Body of pancreas (tissue), 4 donors: ENCODE data around the gene STK40. TPM values are rescaled to one million over a fixed set of nuclear protein-coding genes. Genes with fewer than 3 reads are reported as not detected.

Experiments
- ATAC-seq: fragments of 150-250 bp; one replicate; pipeline ENCODE4 v1.9.1; 2016
- DNase-seq, 4 donors: peaks; one replicate each; pipeline ENCODE4 v3.0.0-alpha.2; 2019
- H3K27ac ChIP-seq, 4 donors: fragments of 200-600 bp; sonication (generic); 1 replicate in 3 of 4; 2 replicates in 1 of 4; pipeline versions ENCODE4 v1.5.1 to v1.6.1; 2016 to 2019; ENCODE audit warnings: mild to moderate bottlenecking in 1 of 4, mixed read lengths in 1 of 4, moderate library complexity in 1 of 4
- H3K27me3 ChIP-seq, 2 donors: fragments of 200-600 bp; sonication (generic); one replicate each; pipeline ENCODE4 v1.6.0; 2016; ENCODE audit warnings: mild to moderate bottlenecking in 1 of 2
- H3K36me3 ChIP-seq, 2 donors: fragments of 200-600 bp; sonication (generic); replicated peaks in 1 of 2; 2 replicates each; pipeline ENCODE4 v1.5.1; 2016; ENCODE audit warnings: low read depth in 2 of 2; ENCODE audit not compliant: insufficient read depth in 1 of 2
- H3K4me1 ChIP-seq: fragments of 200-600 bp; sonication (generic); one replicate; pipeline ENCODE4 v1.6.0; 2016
- H3K4me3 ChIP-seq, 2 donors: fragments of 200-600 bp; sonication (generic); 1 replicate in 1 of 2; 2 replicates in 1 of 2; pipeline ENCODE4 v1.5.1; 2016 to 2019
- H3K9me3 ChIP-seq, 3 donors: fragments of 200-600 bp; sonication (generic); 1 replicate in 2 of 3; 2 replicates in 1 of 3; pipeline ENCODE4 v1.5.1; 2016
- POLR2A ChIP-seq, 3 donors: fragments of 450-650 bp; IDR thresholded peaks; one replicate each; pipeline ENCODE4 v1.6.1; 2016; ENCODE audit warnings: antibody characterized with exemption in 3 of 3, mild to moderate bottlenecking in 2 of 3
- WGBS, 2 donors: methylation state at CpG; one replicate each; pipeline ENCODE4 v1.1.5; 2017; 5-methylcytosine and 5-hydroxymethylcytosine counted together
- intact Hi-C: fragments of 100-400 bp; cut with DNase I; formaldehyde crosslinking; loops from one replicate; pipeline ENCODE4 v1.15.1; 2023
- total RNA-seq, 2 donors: library from RNA; depleted of rRNA; stranded (reverse); fragments of >200 nt; gene quantifications; one replicate each; pipeline ENCODE4 v1.1.0, GENCODE V29; 2016
- TF ChIP-seq, protein P1 (sequence below), 7 experiments: fragments of 450-650 bp in 4 of 7; fragments of 200-600 bp in 3 of 7; sonication (generic) in 3 of 7; IDR thresholded peaks; one replicate each; pipeline ENCODE4 v1.5.1; 2016 to 2019; ENCODE audit warnings: antibody characterized with exemption in 7 of 7

The STK40 gene
- total RNA-seq, 2 donors from 2014 or later: 25.2 to 30.3 TPM

DNA sequence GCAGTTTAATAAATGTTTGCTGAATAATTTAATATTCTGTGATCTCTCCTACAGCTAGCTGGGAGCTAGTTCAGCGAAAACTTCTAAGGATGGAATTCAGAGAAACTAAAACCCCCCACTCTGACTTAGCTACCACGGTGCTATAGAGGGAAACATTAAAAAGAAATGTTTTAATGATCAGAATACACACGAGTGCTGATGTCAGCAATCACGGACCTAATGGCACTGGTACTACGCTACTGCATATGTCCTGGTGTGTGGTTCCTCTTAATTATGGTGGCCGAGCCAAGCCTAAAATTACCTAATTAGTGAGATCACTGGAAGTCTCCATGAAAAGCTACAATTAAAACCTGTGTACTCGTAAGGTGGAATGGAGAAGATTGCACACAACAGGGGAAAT, 35.9 kb upstream of the STK40 start:
- no peaks in the 10 kb centered on the region for H3K4me1 ChIP-seq
- H3K27me3 ChIP-seq: no peaks in the 10 kb centered on the region
- no peaks in the 10 kb centered on the region for H3K9me3 ChIP-seq
- no peak overlapping the region for H3K27ac ChIP-seq
- H3K4me3 ChIP-seq: no peak overlapping the region
- WGBS, 2 donors: 72 to 78% methylated on average over 7 of the region's 7 CpGs
- H3K36me3 ChIP-seq: no peaks in the 10 kb centered on the region
- TF ChIP-seq, protein P1, sequence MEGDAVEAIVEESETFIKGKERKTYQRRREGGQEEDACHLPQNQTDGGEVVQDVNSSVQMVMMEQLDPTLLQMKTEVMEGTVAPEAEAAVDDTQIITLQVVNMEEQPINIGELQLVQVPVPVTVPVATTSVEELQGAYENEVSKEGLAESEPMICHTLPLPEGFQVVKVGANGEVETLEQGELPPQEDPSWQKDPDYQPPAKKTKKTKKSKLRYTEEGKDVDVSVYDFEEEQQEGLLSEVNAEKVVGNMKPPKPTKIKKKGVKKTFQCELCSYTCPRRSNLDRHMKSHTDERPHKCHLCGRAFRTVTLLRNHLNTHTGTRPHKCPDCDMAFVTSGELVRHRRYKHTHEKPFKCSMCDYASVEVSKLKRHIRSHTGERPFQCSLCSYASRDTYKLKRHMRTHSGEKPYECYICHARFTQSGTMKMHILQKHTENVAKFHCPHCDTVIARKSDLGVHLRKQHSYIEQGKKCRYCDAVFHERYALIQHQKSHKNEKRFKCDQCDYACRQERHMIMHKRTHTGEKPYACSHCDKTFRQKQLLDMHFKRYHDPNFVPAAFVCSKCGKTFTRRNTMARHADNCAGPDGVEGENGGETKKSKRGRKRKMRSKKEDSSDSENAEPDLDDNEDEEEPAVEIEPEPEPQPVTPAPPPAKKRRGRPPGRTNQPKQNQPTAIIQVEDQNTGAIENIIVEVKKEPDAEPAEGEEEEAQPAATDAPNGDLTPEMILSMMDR (IDR thresholded peaks at IDR 0.05): no peak
- intact Hi-C loops: no loop called here
- ATAC-seq (no peak), DNase-seq (no peak)

DNA sequence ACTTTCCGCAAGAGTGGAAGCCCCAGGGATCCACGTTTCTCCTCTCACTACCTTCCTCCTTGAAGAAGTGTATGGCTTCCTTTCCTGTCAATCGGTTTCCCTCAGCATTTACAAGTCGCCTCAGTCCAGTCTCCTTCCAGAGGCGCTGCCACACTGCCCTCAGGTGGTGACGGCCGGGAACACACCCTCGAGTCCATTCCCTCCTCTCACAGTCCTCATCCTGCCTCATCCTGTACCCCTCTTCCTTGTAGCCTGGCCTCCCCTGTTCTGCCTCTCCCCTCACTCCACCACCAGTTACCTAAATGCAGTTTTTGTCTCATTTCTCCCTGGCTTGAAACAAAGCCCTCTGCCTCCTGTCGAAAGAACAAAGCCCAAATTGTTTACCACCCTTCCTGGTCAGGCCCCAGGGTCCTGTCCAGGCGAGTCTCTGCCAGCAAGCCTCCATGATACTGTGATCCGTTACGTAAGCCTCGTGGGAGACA, 35.2 kb upstream of the STK40 start:
- DNase-seq (peak; percentile 85 to 89 (median 88)), ATAC-seq (peak; percentile 94)
- 9 to 12% methylated on average over 13 of the region's 13 CpGs for WGBS, 2 donors
- Histone ChIP-seq H3K9me3 (no peaks in the 10 kb centered on the region), H3K27me3 (no peaks in the 10 kb centered on the region), H3K4me1 (no peaks in the 10 kb centered on the region), H3K36me3 (no peaks in the 10 kb centered on the region), H3K27ac (no peak overlapping the region), H3K4me3 (no peak overlapping the region)
- TF ChIP-seq, protein P1 (IDR thresholded peaks at IDR 0.05): peak; percentile 72 to 96 (median 90)
- no peak for TF ChIP-seq POLR2A (IDR thresholded peaks at IDR 0.05)
- intact Hi-C loops: no loop called here

DNA sequence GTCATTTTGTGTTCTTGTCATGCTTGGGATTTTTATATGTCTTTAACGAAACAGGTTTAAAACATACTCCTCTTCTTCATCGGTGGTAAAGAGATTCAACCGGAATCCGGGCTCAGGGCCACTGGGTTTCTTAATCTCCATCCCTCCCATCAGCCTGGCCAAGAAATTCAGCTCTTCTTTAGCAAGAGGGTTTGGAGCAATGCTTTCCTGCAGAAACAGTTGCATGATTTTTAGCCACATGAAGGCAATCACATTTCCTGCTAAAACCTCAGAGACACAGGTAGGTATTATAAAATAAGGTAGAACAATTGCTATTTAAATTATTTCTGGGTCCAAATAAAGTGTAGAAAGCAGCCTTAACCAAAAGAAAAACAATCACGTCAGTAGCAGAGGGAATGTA, 34.7 kb upstream of the STK40 start:
- intact Hi-C loops: no loop called here
- H3K4me1 ChIP-seq: no peaks in the 10 kb centered on the region
- no peak for TF ChIP-seq POLR2A (IDR thresholded peaks at IDR 0.05)
- TF ChIP-seq, protein P1 (IDR thresholded peaks at IDR 0.05): no peak
- ATAC-seq: no peak
- no peaks in the 10 kb centered on the region for H3K9me3 ChIP-seq
- H3K27me3 ChIP-seq: no peaks in the 10 kb centered on the region
- H3K36me3 ChIP-seq: no peaks in the 10 kb centered on the region
- DNase-seq: peak in 1 of 4 donors; percentile 10
- H3K4me3 ChIP-seq: no peak overlapping the region
- 32 to 38% methylated on average over 5 of the region's 5 CpGs for WGBS, 2 donors
- H3K27ac ChIP-seq: no peak overlapping the region

DNA sequence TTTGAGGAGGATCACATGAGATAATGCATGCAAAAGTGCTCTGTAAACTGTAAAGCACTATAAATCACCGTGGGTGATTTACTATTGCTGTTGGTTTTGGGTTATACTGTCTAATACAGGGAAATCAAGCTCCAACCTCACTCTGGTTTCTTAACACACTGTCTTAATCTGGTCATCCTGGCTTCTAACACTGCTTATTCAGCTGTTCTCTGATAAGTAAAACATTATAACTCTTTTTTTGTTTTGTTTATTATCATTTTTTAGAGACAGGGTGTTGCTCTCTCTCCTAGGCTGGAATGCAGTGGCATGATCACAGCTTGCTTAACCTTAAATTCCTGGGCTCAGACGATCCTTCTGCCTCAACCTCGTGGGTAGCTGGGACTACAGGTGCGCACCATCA, 33.8 kb upstream of the STK40 start:
- TF ChIP-seq POLR2A (IDR thresholded peaks at IDR 0.05): no peak
- TF ChIP-seq, protein P1 (IDR thresholded peaks at IDR 0.05): no peak
- Histone ChIP-seq H3K4me3 (no peak overlapping the region), H3K4me1 (no peaks in the 10 kb centered on the region), H3K27ac (no peak overlapping the region), H3K9me3 (no peaks in the 10 kb centered on the region), H3K27me3 (no peaks in the 10 kb centered on the region), H3K36me3 (no peaks in the 10 kb centered on the region)
- WGBS, 2 donors: 84% methylated on average over 4 of the region's 4 CpGs
- intact Hi-C loops: loop anchor here (10.0 kb wide), 1 partner anchor 325 kb away; no protein-coding TSS in a partner anchor
- DNase-seq: no peak
- ATAC-seq: no peak

DNA sequence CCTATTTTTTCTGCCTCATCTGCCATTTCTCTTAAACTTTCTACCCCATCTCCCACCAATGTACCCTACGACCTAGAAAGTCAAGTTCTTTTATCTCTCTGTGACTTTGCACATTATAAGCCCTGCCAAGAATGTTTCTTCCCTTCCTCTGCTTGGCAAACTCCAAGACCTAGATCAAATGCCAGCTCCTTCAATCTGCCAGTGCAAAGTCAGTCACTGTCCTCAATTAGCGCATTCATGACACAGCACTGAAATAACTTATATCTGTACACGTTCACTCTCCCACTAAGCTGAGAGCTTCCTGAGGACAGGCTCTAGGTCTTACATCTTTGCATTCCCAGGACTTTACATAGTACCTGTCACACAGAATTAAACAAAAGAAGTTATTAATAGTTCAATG, 33.4 kb upstream of the STK40 start:
- Histone ChIP-seq H3K27ac (no peak overlapping the region), H3K9me3 (no peaks in the 10 kb centered on the region), H3K4me3 (no peak overlapping the region), H3K27me3 (no peaks in the 10 kb centered on the region), H3K4me1 (no peaks in the 10 kb centered on the region), H3K36me3 (no peaks in the 10 kb centered on the region)
- ATAC-seq: no peak
- DNase-seq: no peak
- TF ChIP-seq POLR2A (IDR thresholded peaks at IDR 0.05): no peak
- TF ChIP-seq, protein P1 (IDR thresholded peaks at IDR 0.05): no peak
- WGBS, 2 donors: 70 to 85% methylated on average over 3 of the region's 3 CpGs
- intact Hi-C loops: loop anchor here (10.0 kb wide), 1 partner anchor 324 kb away; no protein-coding TSS in a partner anchor
